Right ventricle myocardium superior (tissue), 1 donor: ENCODE results near the gene KRTAP10-2. TPM values are rescaled to one million over a fixed set of nuclear protein-coding genes. Genes with fewer than 3 reads are reported as not detected.

Experiments used
- ATAC-seq: fragments of 200-7000 bp; cut with Tn5 transposase; one replicate; pipeline ENCODE4 v1.9.1; 2020; ENCODE audit warnings: mild to moderate bottlenecking; ENCODE audit not compliant: poor library complexity
- DNase-seq: peaks from one replicate; pipeline ENCODE4 v3.0.0-alpha.2; 2020
- intact Hi-C: fragments of 100-400 bp; cut with DNase I; formaldehyde crosslinking; loops from one replicate; pipeline ENCODE4 v1.11.2; 2022
- total RNA-seq: library from RNA; stranded (reverse); fragmentation: NEBNext Ultra II Directional; extraction: Animal tissue kit (Norgen Biotek cat#: 25700); gene quantifications from one replicate; pipeline ENCODE4 v1.2.1, GENCODE V29; 2021
- donor health status: DM: no; HTN: yes; CAD: no; lungs with severe emphysema.

KRTAP10-2 gene
- total RNA-seq, 1 donor from 2014 or later: not detected

GRCh38 chr21:44520326-44521300 lies 30.7 kb downstream of the KRTAP10-2 start:
- DNase-seq: peak; percentile 30

GRCh38 chr21:44519346-44520325 lies 31.7 kb downstream of the KRTAP10-2 start:
- intact Hi-C loops: loop anchor here (10.0 kb wide), 1 partner anchor 275 kb away; no protein-coding TSS in a partner anchor
- ATAC-seq (no peak), DNase-seq (peak; percentile 29)

More at GRCh38 chr21:44520326-44521300, 30.7 kb downstream of the KRTAP10-2 start:
- ATAC-seq: no peak
- intact Hi-C loops: no loop called here

- peak; percentile 22 for DNase-seq
- ATAC-seq: no peak
Measured at GRCh38 chr21:44518686-44519085, 32.6 kb downstream of the KRTAP10-2 start.

GRCh38 chr21:44517175-44517899 lies 34.0 kb downstream of the KRTAP10-2 start:
- ATAC-seq (no peak), DNase-seq (peak; percentile 42)
- intact Hi-C loops: loop anchor here (10.0 kb wide), 1 partner anchor 277 kb away; no protein-coding TSS in a partner anchor

More at GRCh38 chr21:44518686-44519085, 32.6 kb downstream of the KRTAP10-2 start:
- intact Hi-C loops: loop anchor here (10.0 kb wide), 1 partner anchor 276 kb away; no protein-coding TSS in a partner anchor

- no peak for ATAC-seq
- intact Hi-C loops: loop anchor here (10.0 kb wide), 1 partner anchor 278 kb away; no protein-coding TSS in a partner anchor
- peak; percentile 4 for DNase-seq
Measured at GRCh38 chr21:44516828-44517174, 34.5 kb downstream of the KRTAP10-2 start.

GRCh38 chr21:44516342-44516741 lies 35.0 kb downstream of the KRTAP10-2 start:
- ATAC-seq (no peak), DNase-seq (peak; percentile 38)
- intact Hi-C loops: loop anchor here (10.0 kb wide), 1 partner anchor 278 kb away; no protein-coding TSS in a partner anchor

GRCh38 chr21:44515359-44516165 lies 35.7 kb downstream of the KRTAP10-2 start:
- intact Hi-C loops: loop anchor here (10.0 kb wide), 1 partner anchor 279 kb away; no protein-coding TSS in a partner anchor
- ATAC-seq (no peak), DNase-seq (peak; percentile 33)

- DNase-seq: peak; percentile 20
Measured at GRCh38 chr21:44514746-44515358, 36.5 kb downstream of the KRTAP10-2 start.

GRCh38 chr21:44514218-44514520 lies 37.1 kb downstream of the KRTAP10-2 start:
- peak; percentile 17 for DNase-seq
- no peak for ATAC-seq
- intact Hi-C loops: loop anchor here (10.0 kb wide), 1 partner anchor 281 kb away; no protein-coding TSS in a partner anchor

More at GRCh38 chr21:44514746-44515358, 36.5 kb downstream of the KRTAP10-2 start:
- no peak for ATAC-seq
- intact Hi-C loops: loop anchor here (10.0 kb wide), 1 partner anchor 280 kb away; no protein-coding TSS in a partner anchor

GRCh38 chr21:44513389-44514217 lies 37.7 kb downstream of the KRTAP10-2 start:
- peak; percentile 22 for DNase-seq

GRCh38 chr21:44512496-44513388 lies 38.6 kb downstream of the KRTAP10-2 start:
- DNase-seq (peak; percentile 30), ATAC-seq (no peak)

More at GRCh38 chr21:44513389-44514217, 37.7 kb downstream of the KRTAP10-2 start:
- ATAC-seq: no peak
- intact Hi-C loops: loop anchor here (10.0 kb wide), 1 partner anchor 281 kb away; no protein-coding TSS in a partner anchor

GRCh38 chr21:44511938-44512275 lies 39.4 kb downstream of the KRTAP10-2 start:
- DNase-seq: peak; percentile 27
- ATAC-seq: no peak
- intact Hi-C loops: loop anchor here (10.0 kb wide), 1 partner anchor 283 kb away; no protein-coding TSS in a partner anchor

More at GRCh38 chr21:44512496-44513388, 38.6 kb downstream of the KRTAP10-2 start:
- intact Hi-C loops: loop anchor here (10.0 kb wide), 1 partner anchor 282 kb away; no protein-coding TSS in a partner anchor

GRCh38 chr21:44511219-44511937 lies 39.9 kb downstream of the KRTAP10-2 start:
- no peak for ATAC-seq
- intact Hi-C loops: loop anchor here (10.0 kb wide), 1 partner anchor 283 kb away; no protein-coding TSS in a partner anchor
- peak; percentile 26 for DNase-seq
